Stimulated activated CD8-positive, alpha-beta memory T cell treated with anti-CD3 and anti-CD28 coated beads, Interleukin-15, amount 100 ng/mL, for 1 hour (primary cell): Measurements from ENCODE around the gene COL6A3.
"Not testable (repeated sequence)": the region's sequence is repeated elsewhere in the genome, so short reads cannot be mapped to it uniquely, and the experiment has no call there.

ENCODE experiments used
- DNase-seq: peaks from one replicate; pipeline ENCODE4 v3.0.0-alpha.2; 2020; ENCODE audit warnings: low read depth

COL6A3 gene

DNA sequence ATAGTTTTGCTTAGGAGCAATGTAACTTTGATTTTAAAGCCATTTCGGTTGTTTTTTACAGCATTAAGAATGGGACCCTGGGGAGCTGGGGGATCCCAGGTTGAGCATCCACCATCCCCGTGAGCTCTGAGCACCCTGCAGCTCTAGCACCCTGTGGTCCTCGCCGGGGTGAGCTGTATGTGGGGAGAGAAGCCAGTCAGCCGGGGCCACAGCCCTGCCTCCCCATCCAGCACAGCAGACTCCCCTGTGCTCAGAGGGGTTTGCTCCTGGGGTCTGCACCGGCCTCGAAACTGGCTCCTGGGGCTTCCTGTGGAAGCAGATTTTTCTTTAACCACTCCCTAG lies 1.3 kb downstream of the COL6A3 start:
- DNase-seq: no peak

DNA sequence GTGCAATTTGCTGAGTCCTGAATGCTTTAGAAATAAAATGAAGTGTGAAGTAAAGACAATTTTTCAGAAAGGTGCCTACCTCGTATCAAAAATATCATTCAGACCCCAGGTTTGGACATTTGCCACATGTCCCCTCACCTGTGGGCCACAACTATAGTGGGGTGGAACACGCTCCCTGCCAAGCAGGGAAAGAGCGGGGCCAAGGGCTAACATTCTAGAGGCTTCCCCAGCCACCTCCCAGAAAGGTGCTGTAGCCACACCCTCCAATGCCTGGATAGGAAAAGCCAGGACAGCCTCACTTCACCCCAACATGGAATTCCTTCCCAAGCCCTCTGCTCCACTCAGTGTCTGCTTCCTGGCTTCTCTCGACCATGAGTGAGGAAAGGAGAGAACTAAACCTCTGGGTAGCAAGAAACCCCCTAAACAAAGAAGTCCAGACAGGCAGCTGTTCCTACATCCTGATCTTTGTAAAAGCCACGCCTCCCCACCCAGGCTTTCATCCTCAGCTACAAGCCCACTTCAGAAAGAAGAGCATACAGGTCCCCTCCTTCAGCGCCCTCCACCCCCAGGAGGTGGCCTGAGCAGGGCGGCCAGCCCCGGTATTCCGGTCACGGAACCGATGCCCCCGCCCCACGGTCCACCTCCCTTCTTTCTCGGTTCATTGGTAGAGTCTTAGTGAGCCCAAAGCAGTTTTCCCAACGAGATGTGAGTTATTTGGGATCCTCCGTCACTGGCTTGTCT lies 2.1 kb downstream of the COL6A3 start:
- DNase-seq: no peak

DNA sequence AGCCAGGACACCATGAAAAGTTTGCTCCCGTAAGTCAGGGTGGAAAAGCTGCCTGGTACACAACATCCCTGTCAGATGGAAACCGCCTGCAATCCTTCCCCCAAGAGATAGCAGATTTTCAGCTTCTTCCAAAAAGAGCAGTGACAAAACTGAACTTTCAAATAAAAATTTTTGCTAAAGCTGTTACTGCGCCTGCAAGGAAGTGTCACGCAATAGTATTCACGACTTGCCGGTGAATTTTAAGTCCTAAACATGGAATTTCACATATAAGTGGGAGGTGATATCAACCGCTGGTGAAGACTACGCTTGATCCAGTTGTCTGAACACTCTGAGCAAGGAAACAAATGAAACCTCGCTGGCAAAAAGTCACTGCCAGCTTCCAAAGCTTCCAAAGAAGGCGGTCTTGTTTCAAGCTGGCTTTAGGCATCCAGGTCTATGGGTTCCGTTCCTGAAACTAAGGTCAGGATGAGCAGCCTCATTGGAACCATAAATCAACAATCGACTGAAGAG lies 2.8 kb downstream of the COL6A3 start:
- DNase-seq: no peak

DNA sequence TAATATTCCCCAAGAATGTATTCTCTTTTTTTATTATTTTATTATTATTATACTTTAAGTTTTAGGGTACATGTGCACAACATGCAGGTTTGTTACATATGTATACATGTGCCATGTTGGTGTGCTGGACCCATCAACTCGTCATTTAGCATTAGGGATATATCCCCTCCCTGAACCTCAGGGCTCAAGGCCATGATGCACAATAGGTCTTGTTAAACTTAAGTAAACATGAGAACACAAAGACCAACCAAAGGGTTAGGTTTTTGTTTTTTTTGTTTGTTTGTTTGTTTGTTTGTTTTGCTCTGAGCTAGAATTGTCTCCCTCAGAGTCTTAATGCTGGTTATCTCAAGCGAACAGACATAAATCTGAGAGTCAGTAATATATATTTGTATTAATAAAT lies 4.7 kb downstream of the COL6A3 start:
- not testable (repeated sequence) for DNase-seq

DNA sequence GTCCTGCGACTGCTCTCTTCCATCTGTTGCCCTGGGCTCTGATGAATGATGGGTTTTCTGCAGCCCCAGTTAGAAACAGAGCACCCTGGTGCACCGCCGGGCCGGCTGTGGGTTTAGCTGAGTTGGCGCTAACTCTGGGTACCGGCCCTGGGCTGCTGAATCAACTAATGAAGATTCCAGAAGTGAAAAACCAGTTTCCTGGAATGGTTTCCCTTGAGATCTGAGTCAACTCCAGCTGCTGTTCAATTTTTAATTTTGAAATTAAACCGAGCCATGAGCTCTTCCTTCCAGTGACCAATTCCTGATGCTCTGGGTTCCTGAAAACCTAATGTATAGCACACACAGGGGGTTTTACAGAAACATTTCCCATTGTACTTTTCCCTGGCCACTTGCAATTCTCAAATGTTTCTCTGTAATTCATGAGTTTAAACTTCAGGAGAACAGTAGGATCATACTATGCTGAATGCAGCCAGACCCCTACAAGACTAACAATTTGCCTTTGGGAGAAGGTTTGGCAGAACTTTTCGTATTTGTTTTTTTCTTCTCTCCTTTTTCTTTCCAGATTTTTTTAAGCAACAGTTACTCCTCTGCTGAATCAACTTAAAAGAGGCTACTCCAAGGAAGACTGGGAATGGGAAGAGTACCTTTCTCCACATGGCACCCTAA lies 5.5 kb downstream of the COL6A3 start:
- no peak for DNase-seq

DNA sequence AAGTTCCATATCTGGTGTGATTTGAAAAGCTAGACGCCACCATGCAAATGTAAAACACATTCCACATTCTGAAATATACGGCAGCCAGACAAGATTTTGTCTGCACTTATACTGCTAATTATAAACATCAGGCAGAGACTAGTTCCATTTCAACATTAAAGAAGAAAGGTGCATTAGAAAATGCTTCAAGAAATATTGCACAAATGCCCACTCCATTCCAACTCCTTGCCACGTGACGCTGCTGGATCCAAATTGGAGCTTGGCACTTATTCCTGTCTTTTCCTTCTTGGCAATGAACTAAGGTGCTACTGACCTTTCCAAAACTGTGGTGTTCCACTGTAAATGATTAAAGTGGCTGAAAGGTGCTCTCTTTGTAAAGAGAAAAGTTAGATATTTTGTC lies 6.3 kb downstream of the COL6A3 start:
- no peak for DNase-seq

DNA sequence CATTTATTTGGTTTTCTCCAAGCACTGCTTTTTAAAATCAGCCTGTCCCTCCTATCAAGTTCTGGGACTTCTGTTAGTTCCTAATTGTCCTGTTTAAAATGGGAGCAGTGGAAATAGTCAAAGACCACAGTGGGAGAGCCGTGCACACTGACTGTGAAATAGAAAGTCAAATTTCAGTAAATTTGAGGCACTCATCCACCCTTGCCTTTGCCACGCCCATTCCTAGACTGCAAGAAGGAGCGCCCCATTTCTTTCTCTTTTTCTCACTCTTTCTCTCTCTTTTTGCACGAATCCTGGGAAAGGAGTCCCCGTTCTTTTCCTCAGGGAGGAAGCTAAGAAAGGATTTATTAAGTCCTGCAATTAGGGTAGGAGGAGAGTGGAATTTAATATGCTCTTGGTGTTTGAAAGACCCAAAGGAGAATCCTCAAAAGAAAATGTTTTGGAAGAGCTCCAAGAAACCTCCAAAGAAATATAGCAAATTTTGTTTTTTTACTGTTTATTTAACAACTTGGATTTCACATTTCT lies 7.5 kb downstream of the COL6A3 start:
- DNase-seq: no peak

DNA sequence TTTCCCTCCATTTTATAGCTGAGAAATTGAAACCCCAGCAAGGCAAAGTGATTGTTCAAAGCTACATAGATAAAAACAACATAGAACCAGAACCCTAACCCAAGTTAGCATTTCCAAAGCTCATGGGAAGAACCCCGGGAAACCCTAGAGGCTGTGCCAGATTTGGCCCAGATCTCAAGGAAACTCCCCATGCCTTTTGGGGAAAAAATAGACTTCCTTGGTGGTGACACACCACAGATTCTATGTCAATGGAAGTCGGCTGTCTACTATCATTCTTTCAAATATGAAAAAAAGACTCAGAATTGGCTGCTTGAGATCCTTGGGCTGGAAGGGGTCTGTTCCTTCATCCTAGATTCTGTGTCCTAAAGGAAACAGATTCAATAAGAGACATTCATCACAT lies 8.4 kb downstream of the COL6A3 start:
- no peak for DNase-seq

DNA sequence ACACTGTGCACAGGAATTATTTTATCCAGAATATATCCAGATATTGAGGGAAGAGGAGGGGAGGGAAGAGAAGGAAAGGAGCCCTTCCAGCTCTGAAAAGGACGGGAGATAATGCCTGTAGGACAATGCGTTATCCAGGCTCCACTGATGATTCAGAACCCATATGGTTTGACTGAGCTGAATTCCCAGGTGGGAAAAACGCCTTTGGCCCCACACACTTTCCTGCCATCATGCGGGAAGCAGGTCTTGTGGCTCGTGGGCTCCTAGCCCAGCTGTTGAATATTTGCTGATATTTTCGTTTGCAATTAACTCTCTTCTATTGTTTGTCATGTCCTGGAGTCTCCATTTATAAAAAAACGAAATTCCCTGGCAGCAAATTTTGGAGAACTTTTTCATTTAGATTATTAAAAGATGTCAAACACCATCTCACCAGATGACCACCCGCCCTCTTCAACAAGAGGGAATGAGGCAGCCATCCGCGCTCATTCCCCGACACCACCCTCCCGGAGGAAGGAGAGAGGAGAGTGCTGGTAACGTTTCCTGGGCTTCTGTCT lies 8.9 kb downstream of the COL6A3 start:
- DNase-seq: no peak

DNA sequence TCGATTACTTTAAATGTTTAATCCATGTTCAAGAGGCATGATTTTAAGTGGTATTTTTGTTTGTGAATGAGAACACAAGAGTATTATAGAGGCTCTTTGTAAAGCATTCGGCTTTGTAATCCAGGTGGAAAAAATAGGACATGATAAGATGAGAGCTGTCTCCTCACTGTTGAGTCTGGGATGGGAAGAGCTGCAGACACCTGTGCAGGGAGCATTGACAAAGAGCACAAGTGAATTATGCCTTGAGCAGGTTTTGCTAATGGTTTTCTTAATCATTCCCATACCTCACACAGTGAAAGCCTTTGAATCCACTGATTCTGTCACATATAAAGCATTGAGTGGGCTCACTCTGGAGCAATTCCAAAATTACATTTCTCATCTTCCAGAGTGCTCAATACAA lies 9.6 kb downstream of the COL6A3 start:
- DNase-seq: no peak

DNA sequence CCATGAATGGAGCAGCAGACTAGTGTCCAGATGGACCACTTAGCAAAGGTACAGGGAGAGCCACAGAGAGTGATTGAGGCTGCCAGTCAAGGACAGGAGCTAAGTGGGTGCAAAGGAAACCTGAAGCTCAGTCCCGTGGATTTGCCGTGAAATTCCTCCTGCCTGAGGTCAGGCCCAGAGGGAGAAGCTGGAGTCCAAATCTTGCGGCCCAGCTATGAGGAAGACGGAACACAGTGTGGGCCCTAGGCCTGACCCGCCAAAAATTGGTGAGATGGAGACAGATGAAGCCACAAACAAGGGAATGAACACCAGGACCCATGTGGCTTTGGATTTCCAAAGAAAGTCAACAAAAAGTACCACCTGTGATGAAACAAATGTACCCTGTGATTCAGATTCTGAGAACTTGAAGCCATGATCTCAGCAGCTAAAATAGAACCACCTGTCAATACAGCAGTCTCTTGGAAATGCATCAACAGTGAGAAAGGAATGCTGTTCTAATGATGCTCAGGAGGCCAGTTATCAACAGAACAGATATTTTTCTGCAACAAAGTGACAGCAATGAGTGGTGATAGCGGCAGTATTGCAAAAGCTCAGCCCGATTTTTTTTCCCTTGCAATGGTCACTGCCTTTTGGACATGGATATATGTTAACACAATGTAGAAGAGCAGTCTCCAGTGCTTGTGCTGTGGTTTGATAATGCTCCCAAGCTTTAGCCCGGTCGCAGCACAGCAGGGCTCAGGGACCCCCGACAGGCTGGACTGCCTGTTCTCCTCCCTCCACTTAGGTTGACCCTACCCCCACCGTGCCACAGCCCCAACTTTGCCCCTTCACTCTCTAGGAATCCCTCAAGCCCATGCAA lies 10.7 kb downstream of the COL6A3 start:
- no peak for DNase-seq

DNA sequence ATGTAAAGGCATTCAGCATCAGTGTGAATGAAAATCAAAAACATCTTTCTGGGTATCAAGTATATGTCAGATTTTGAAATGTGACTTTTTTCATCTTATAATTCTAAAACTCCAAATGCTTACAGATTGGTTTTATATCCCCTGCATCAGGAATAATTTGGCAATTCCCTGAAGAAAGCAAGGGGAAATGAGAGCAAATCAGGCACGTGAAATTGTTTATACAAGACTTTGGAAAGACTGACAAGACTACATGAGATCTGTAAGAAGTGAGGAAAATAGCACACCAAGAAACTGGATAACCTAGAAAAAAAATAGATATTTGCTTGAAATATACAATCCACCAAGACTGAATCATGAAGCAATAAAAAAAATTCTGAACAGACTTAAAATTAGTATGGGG lies 13.8 kb downstream of the COL6A3 start:
- DNase-seq: no peak

DNA sequence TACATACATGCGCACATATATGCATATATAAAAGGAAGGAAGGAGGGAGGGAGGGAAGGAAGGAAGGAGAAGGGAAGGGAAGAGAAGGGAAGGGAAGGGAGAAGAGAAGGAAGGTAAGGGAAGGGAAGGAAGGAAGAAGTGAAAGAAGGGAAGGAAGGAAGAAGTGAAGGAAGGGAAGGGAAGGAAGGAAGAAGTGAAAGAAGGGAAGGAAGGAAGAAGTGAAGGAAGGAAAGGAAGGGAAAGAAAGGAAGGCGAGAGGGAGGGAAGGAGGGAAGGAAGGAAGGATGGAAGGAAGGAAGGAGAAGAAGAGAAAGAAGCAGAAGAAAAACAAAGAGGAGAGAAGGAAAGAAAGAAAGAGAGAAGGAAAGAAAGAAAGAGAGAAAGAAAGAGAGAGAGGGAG lies 16.9 kb downstream of the COL6A3 start:
- no peak for DNase-seq

DNA sequence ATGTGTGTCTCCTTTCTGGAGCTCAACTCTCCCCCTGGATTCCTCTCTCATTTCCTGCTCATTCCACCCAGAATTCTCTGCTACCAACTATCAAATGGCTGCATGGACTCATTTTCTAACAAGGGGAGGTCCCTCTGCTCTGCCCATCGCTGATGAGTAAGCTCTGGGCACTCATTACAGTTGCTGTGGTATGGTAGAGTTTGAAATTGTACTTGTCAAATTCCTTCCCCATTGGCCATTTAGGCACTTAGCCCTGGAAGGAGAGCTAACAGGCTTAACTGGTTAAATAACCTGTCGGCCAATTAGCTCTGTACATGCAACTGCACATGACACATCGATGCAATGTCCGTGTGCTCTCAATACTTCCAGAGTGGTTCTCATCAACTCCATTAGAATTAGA lies 20.4 kb downstream of the COL6A3 start:
- no peak for DNase-seq

DNA sequence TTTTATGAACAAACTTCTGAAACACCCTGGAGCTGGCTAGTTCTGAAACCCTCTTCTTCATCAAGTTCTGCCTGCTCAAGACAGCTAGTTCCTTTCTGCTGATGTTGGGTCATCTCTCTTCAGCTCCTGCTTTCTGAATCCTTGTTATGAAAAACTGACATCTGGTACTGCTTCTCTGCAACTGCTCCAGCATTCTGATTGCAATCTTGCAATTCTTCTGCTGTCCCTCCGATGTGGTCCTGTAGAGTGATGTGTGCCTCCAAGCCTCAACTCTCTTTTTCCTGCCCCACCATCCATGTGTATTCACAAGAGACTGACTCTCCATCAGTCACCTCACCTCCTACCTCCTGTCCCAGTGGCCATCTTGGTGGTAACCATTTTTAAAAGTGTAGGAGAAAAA lies 21.8 kb downstream of the COL6A3 start:
- no peak for DNase-seq

DNA sequence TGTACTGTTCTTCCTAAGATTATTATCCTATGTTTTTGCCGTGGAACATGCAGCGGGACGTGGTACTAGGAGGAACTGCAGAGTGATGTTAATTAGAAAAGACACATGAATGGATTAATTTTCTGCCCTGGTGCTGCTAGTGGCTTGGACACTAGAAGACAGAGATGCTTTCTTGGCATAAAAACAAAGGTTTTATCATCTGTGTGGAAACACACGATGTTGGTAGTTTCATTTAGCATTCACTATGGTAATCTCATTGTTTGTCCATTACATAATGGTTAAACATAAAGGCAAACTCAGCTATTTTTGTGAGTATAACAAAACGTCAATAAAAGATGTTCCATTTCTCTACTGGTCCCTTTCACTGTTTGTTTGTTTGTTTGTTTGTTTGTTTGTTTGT lies 22.8 kb downstream of the COL6A3 start:
- DNase-seq: no peak

DNA sequence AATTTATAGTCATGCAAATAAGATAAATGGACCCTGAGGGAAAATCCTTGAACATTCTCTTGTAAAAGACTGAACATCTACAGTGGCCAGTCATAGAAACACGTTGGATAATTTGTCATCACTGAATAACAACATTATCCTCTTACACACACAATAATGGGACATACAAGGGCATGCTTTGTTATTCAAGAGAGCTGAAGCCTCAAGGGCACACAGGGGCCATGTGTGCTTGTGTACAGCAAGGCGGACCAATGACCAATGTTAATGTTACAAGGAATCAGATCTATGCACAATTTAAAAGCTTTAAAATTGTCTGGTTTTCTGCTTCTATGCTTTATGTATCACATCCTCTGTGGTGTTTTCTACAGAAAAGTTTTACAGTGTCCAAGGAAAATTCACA lies 23.7 kb downstream of the COL6A3 start:
- no peak for DNase-seq

DNA sequence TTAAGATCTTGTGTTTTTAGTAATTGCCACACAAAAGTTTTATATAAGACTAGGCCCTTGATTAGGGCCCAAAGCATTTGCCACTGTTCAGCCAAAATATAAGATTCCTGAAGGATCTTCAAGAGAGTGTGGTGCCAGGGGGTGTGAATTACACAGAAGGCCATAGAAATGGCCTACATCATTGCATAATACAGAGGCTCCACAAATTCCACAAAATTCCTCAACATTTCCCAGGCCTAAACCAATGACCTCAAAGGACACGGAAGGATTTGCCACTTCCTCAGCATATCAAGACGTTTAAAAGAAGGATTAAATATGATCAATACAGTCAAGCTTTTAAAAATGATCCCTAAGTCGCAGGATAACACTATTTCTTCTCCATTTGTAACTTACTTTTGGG lies 24.1 kb downstream of the COL6A3 start:
- no peak for DNase-seq

DNA sequence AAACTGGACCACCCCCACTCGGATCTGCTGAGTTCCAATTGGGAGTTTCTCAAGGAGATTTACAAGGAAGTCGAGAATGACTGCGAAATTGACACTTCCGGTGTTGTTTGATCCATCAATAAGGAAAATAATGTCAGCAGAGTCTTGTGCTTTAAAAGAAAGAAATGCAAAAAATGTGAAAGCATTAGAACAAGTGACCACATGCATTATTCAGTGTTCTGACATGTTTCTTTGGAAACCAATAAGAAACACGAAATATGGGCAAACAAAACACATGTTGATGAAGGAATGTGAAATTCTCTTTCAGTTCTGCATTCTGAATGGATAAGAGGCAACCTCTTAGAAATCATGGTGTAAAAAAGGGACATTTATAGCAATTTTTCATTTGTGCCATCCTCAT lies 25.9 kb downstream of the COL6A3 start:
- DNase-seq: no peak

DNA sequence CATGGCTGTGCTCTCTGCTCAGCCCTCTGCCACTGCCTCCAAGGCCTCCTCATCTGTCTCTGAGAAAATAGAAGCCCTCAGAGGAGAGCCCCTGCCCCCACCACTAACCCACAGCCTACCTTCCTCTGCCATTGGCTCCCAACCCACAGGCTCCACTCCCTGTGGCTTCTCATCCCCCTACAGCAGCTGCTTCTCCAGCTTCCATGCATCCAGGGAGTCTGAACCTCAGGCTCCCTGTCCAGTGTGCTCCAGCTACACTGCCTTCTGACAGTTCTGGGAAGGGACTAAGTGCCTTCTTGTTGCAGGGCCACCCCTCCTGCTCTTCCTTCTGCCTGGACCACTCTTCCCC lies 29.3 kb downstream of the COL6A3 start:
- no peak for DNase-seq

DNA sequence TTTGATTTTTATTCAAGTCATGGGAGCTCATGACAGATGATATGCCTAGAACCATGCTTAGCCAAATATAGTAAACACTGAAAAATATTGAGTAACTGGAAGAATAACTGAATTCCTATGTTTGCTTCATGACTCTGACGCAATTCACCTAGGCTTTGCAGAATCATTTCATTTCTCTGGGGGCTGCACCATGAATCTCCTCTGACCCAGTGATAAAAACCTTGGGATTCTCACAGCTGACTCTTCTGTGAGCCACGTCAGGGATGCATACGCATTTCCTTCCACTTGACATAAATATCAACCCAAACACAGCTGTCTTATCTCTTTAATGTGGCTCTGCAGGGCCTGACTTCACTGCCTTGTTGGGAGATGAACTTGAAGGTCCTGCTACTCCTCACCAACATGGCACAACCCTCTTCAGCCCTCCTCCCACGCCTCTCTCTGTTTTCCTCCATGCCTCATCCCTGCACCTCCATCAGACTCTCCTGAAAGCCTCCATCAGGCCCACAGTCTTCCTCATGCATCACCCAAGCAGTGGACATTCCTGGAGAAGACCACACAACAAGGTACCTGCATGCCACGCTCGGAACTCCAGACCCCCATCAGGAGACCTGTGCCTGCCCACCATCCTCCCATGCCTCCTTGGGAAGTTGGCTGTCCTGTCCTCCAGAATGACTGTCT lies 29.8 kb downstream of the COL6A3 start:
- no peak for DNase-seq

DNA sequence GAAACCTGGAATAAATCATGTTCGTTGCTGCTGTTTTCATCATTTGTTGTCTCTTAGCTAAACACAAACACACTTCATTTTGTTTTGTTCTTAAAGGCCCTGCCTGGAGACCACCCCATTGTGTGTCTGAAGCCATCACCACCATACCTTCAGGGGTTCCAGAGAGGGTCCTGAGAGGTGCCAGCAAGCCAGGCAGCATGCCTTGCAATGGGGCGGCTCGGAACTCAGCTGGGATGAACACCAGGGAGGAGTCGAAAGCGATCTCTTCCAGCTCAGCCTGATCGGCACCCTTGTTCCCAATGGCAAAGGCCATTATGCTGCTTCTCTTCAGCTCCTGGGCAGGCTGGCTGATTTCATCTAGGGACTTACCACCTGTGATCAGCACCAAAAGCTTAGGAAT lies 33.2 kb downstream of the COL6A3 start:
- no peak for DNase-seq
